ENCODE measurements around the gene ZNF512B. TPM values are rescaled to one million over a fixed set of nuclear protein-coding genes. Genes with fewer than 3 reads are reported as not detected.

Gene ZNF512B
- total and polyA plus RNA-seq, 9 donors: 2.5 to 24.7 (median 20.2) TPM

GRCh38 chr20:64003960-64004725 lies 34.4 kb upstream of the ZNF512B start:
- Histone ChIP-seq H3K9me3 (no peaks in the 10 kb centered on the region), H3K36me3 (no peaks in the 10 kb centered on the region), H3K27ac (no peak overlapping the region), H3K4me3 (no peak overlapping the region), H3K27me3 (no peaks in the 10 kb centered on the region), H3K4me1 (ENCODE audit: insufficient read depth) (no peaks in the 10 kb centered on the region)
- TF ChIP-seq CTCF (IDR thresholded peaks at IDR 0.05) (no peak), EP300 (IDR thresholded peaks at IDR 0.05) (no peak), POLR2A (IDR thresholded peaks at IDR 0.05) (no peak)
- 64 to 78% (median 76%) methylated on average over 7 of the region's 7 CpGs for WGBS, 3 donors
- intact Hi-C loops (cut with DNase I): no loop called here
- no peak for DNase-seq

GRCh38 chr20:64001607-64002011 lies 31.9 kb upstream of the ZNF512B start:
- TF ChIP-seq POLR2A (IDR thresholded peaks at IDR 0.05) (no peak), CTCF (IDR thresholded peaks at IDR 0.05) (no peak), EP300 (IDR thresholded peaks at IDR 0.05) (no peak)
- Histone ChIP-seq H3K9me3 (no peaks in the 10 kb centered on the region), H3K36me3 (no peaks in the 10 kb centered on the region), H3K27me3 (no peaks in the 10 kb centered on the region), H3K27ac (no peak overlapping the region), H3K4me1 (ENCODE audit: insufficient read depth) (no peaks in the 10 kb centered on the region), H3K4me3 (no peak overlapping the region)
- DNase-seq: no peak
- 59 to 74% (median 68%) methylated on average over 11 of the region's 11 CpGs for WGBS, 3 donors
- intact Hi-C loops (cut with DNase I): no loop called here

GRCh38 chr20:64000906-64001305 lies 31.2 kb upstream of the ZNF512B start:
- DNase-seq: no peak
- H3K36me3 ChIP-seq: no peaks in the 10 kb centered on the region
- no peaks in the 10 kb centered on the region for H3K27me3 ChIP-seq
- 79 to 81% (median 80%) methylated on average over 12 of the region's 12 CpGs for WGBS, 3 donors
- intact Hi-C loops (cut with DNase I): no loop called here
- H3K27ac ChIP-seq: no peak overlapping the region
- H3K4me1 ChIP-seq (ENCODE audit: insufficient read depth): no peaks in the 10 kb centered on the region
- no peak for TF ChIP-seq CTCF (IDR thresholded peaks at IDR 0.05)
- TF ChIP-seq POLR2A (IDR thresholded peaks at IDR 0.05): no peak
- TF ChIP-seq EP300 (IDR thresholded peaks at IDR 0.05): no peak
- H3K4me3 ChIP-seq: no peak overlapping the region
- no peaks in the 10 kb centered on the region for H3K9me3 ChIP-seq

- Histone ChIP-seq H3K9me3 (no peaks in the 10 kb centered on the region), H3K4me1 (ENCODE audit: insufficient read depth) (peaks cover 16% of the 10 kb centered on the region), H3K27me3 (peaks cover 5% of the 10 kb centered on the region), H3K27ac (no peak overlapping the region), H3K4me3 (no peak overlapping the region), H3K36me3 (no peaks in the 10 kb centered on the region)
- intact Hi-C loops (cut with DNase I): no loop called here
- 84 to 90% (median 88%) methylated on average over 14 of the region's 14 CpGs for WGBS, 3 donors
- TF ChIP-seq EP300 (IDR thresholded peaks at IDR 0.05): no peak
- no peak for TF ChIP-seq POLR2A (IDR thresholded peaks at IDR 0.05)
- no peak for TF ChIP-seq CTCF (IDR thresholded peaks at IDR 0.05)
- DNase-seq: no peak
Observed at GRCh38 chr20:63982937-63983336, 13.2 kb upstream of the ZNF512B start.

Data from ovary (tissue), 9 donors.